ENCODE data around the gene LRP1B.

LRP1B gene

DNA sequence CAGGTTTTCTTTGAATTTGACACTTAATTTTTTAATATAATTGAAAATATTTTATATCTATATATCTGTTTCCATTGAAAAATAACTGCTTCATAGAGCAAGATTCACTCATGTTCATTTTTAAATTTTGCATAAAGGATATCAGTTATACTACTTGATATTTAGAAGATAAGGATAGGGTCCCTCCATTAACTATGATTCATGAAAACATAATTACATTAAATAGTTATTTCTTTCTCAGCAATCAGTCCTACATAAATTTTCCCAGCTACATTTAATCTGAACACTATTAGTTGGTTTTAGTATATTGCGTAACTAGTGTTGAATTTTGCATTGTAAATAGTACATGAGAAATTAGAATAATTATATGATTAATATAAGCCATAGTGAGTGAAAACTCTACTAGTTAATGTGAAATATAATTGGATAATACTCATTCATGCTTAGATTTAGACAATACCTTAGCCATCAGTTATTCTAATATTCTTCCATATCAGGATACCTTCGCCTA lies 42.7 kb downstream of the LRP1B start:
- TF ChIP-seq POLR2AphosphoS5 (IDR thresholded peaks at IDR 0.05; ENCODE audit: low read depth, low read length) (no peak), TAF1 (IDR thresholded peaks at IDR 0.05; ENCODE audit: borderline replicate concordance, insufficient read depth, low read length) (no peak), SIN3A (IDR thresholded peaks at IDR 0.05; ENCODE audit: borderline replicate concordance, insufficient read depth, low read length) (no peak), FOXP2 (optimal IDR thresholded peaks at IDR 0.05; ENCODE audit: borderline replicate concordance, extremely low read depth, extremely low read length, insufficient read depth) (no peak)
- TF ChIP-seq, protein P1, sequence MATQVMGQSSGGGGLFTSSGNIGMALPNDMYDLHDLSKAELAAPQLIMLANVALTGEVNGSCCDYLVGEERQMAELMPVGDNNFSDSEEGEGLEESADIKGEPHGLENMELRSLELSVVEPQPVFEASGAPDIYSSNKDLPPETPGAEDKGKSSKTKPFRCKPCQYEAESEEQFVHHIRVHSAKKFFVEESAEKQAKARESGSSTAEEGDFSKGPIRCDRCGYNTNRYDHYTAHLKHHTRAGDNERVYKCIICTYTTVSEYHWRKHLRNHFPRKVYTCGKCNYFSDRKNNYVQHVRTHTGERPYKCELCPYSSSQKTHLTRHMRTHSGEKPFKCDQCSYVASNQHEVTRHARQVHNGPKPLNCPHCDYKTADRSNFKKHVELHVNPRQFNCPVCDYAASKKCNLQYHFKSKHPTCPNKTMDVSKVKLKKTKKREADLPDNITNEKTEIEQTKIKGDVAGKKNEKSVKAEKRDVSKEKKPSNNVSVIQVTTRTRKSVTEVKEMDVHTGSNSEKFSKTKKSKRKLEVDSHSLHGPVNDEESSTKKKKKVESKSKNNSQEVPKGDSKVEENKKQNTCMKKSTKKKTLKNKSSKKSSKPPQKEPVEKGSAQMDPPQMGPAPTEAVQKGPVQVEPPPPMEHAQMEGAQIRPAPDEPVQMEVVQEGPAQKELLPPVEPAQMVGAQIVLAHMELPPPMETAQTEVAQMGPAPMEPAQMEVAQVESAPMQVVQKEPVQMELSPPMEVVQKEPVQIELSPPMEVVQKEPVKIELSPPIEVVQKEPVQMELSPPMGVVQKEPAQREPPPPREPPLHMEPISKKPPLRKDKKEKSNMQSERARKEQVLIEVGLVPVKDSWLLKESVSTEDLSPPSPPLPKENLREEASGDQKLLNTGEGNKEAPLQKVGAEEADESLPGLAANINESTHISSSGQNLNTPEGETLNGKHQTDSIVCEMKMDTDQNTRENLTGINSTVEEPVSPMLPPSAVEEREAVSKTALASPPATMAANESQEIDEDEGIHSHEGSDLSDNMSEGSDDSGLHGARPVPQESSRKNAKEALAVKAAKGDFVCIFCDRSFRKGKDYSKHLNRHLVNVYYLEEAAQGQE (IDR thresholded peaks at IDR 0.05; ENCODE audit: insufficient read depth in 1 of 2, low read depth in 2 of 2, low read length in 2 of 2): no peak

DNA sequence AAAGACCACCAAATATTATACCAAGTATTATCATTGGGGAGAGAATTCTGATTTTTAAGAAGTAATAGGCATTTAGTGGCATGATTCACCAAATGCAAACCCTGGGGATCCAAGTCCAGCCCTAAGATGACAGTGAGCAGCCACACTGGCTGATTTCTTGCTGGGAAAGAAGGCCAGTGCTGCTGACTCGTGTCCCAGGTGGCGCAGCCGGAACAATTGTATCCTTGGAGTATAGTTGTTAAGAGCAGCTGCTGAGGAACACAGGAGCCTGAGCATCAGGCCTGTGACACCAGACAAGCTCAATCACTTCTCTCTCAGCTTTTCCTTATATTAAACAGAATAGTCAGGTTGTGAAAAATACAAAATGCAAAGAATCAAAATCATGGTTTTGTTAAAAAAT lies 48.4 kb downstream of the LRP1B start:
- TF ChIP-seq SIN3A (IDR thresholded peaks at IDR 0.05; ENCODE audit: borderline replicate concordance, insufficient read depth, low read length) (no peak), TAF1 (IDR thresholded peaks at IDR 0.05; ENCODE audit: borderline replicate concordance, insufficient read depth, low read length) (no peak), POLR2AphosphoS5 (IDR thresholded peaks at IDR 0.05; ENCODE audit: low read depth, low read length) (no peak), FOXP2 (optimal IDR thresholded peaks at IDR 0.05; ENCODE audit: borderline replicate concordance, extremely low read depth, extremely low read length, insufficient read depth) (no peak)
- TF ChIP-seq, protein P1 (IDR thresholded peaks at IDR 0.05; ENCODE audit: insufficient read depth in 1 of 2, low read depth in 2 of 2, low read length in 2 of 2): no peak

DNA sequence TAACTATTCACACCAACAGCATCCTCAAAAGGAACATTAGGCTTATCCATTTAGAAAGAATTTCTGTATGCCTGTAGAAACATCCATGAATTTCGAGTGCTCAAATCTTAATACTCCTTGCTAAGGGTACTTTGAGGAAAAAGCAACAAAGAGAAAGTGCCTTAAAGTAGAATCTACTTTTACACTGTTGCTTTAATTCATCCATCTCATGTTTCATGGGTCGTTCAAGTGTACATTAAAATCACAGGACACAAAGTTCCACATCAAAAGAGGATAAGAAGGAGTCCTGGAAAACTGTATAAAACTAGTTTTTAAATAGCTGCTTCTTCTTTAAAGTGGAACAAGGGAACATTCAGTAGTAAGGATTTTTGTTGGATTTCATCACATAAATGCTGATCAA lies 54.5 kb downstream of the LRP1B start:
- TF ChIP-seq, protein P1 (IDR thresholded peaks at IDR 0.05; ENCODE audit: insufficient read depth in 1 of 2, low read depth in 2 of 2, low read length in 2 of 2): no peak
- TF ChIP-seq TAF1 (IDR thresholded peaks at IDR 0.05; ENCODE audit: borderline replicate concordance, insufficient read depth, low read length) (no peak), POLR2AphosphoS5 (IDR thresholded peaks at IDR 0.05; ENCODE audit: low read depth, low read length) (no peak), FOXP2 (optimal IDR thresholded peaks at IDR 0.05; ENCODE audit: borderline replicate concordance, extremely low read depth, extremely low read length, insufficient read depth) (no peak), SIN3A (IDR thresholded peaks at IDR 0.05; ENCODE audit: borderline replicate concordance, insufficient read depth, low read length) (no peak)

DNA sequence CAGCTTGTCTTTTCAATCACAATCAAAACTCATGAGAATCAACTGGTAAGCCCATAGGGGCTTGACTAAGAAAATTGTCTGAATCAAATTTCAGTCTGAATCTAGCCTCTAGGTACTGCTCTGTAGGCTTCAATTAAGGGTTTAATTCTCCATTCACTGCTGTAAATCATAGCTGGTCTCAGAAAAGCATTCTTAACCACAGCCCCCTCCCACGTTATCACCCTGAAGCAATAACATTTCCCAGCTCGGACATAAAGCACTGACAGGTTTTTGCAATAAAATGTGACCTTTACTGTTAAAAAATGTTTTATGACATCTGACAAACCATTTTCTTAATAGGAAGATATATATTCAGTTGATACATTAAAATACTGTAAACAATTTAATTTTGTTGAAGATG lies 55.0 kb downstream of the LRP1B start:
- TF ChIP-seq, protein P1 (IDR thresholded peaks at IDR 0.05; ENCODE audit: insufficient read depth in 1 of 2, low read depth in 2 of 2, low read length in 2 of 2): no peak
- TF ChIP-seq SIN3A (IDR thresholded peaks at IDR 0.05; ENCODE audit: borderline replicate concordance, insufficient read depth, low read length) (no peak), TAF1 (IDR thresholded peaks at IDR 0.05; ENCODE audit: borderline replicate concordance, insufficient read depth, low read length) (no peak), POLR2AphosphoS5 (IDR thresholded peaks at IDR 0.05; ENCODE audit: low read depth, low read length) (no peak), FOXP2 (optimal IDR thresholded peaks at IDR 0.05; ENCODE audit: borderline replicate concordance, extremely low read depth, extremely low read length, insufficient read depth) (no peak)

Data from PFSK-1 (cell line).